Mucosa of descending colon (tissue), 3 donors: ENCODE data around the gene LMO7. TPM values are rescaled to one million over a fixed set of nuclear protein-coding genes. Genes with fewer than 3 reads are reported as not detected.

Source experiments
- ATAC-seq: fragments of 200-7000 bp; cut with Tn5 transposase; one replicate; pipeline ENCODE4 v1.9.1; 2020; ENCODE audit warnings: mild to moderate bottlenecking, moderate library complexity
- DNase-seq, 3 donors: peaks; one replicate each; pipeline ENCODE4 v3.0.0-alpha.2; 2020
- H3K36me3 ChIP-seq: fragments of 200-600 bp; one replicate; pipeline ENCODE4 v1.8.0; 2021; ENCODE audit warnings: low read depth, mild to moderate bottlenecking
- H3K4me1 ChIP-seq: fragments of 200-600 bp; one replicate; pipeline ENCODE4 v1.8.0; 2021; ENCODE audit warnings: low read depth, mild to moderate bottlenecking
- H3K4me3 ChIP-seq: fragments of 200-600 bp; one replicate; pipeline ENCODE4 v1.8.0; 2021; ENCODE audit warnings: mild to moderate bottlenecking
- H3K9me3 ChIP-seq: fragments of 200-600 bp; one replicate; pipeline ENCODE4 v1.8.0; 2021; ENCODE audit warnings: mild to moderate bottlenecking
- CTCF ChIP-seq: fragments of 200-600 bp; IDR thresholded peaks from one replicate; pipeline ENCODE4 v1.8.0; 2022; ENCODE audit warnings: antibody characterized with exemption, mild to moderate bottlenecking
- intact Hi-C, 2 donors: fragments of 100-400 bp; cut with DNase I in 1 of 2; cut with micrococcal nuclease in 1 of 2; formaldehyde crosslinking; loops; one replicate each; pipeline versions ENCODE4 v1.11.0 to v1.11.1; 2022; cut with DNase I, micrococcal nuclease
- total RNA-seq, 3 donors: library from RNA; stranded (reverse); fragmentation: NEBNext Ultra II Directional in 2 of 3; extraction: Animal tissue kit (Norgen Biotek cat#: 25700) in 2 of 3; gene quantifications; one replicate each; pipeline versions ENCODE4 v1.2.1 to v1.2.4, GENCODE V29; 2021 to 2023
- donor health status: DM: no; HTN: no; CAD: no; lungs with moderate emphysema.
- donor health status: DM: no; HTN: no; CAD: no.
- donor health status: DM: no; HTN: yes; CAD: no.

The LMO7 gene
- total RNA-seq, 3 donors from 2014 or later, result 127 to 243 (median 212) TPM

- Histone ChIP-seq H3K4me1 (no peaks in the 10 kb centered on the region), H3K36me3 (no peaks in the 10 kb centered on the region), H3K4me3 (peak overlapping the region; percentile 12), H3K9me3 (no peaks in the 10 kb centered on the region)
- intact Hi-C loops, result no loop called here
- TF ChIP-seq CTCF, result no peak
- DNase-seq (peak; percentile 54 to 83 (median 56)), ATAC-seq (peak; percentile 89)
Measured at GRCh38 chr13:75760131-75761021, 124.2 kb downstream of the LMO7 start.

- Histone ChIP-seq H3K4me3 (peak overlapping the region; percentile 12), H3K9me3 (no peaks in the 10 kb centered on the region), H3K4me1 (no peaks in the 10 kb centered on the region), H3K36me3 (no peaks in the 10 kb centered on the region)
- intact Hi-C loops, result no loop called here
- ATAC-seq (no peak), DNase-seq (no peak)
- TF ChIP-seq CTCF, result no peak
Measured at GRCh38 chr13:75761369-75761768, 125.2 kb downstream of the LMO7 start.

GRCh38 chr13:75762076-75762937 is 126.2 kb downstream of the LMO7 start:
- Histone ChIP-seq H3K36me3 (no peaks in the 10 kb centered on the region), H3K4me3 (no peak overlapping the region), H3K4me1 (no peaks in the 10 kb centered on the region), H3K9me3 (no peaks in the 10 kb centered on the region)
- no peak for TF ChIP-seq CTCF
- DNase-seq (peak in 1 of 3 donors; percentile 49), ATAC-seq (peak; percentile 26)
- intact Hi-C loops, result no loop called here

- ATAC-seq (no peak), DNase-seq (no peak)
- no peaks in the 10 kb centered on the region for H3K4me1 ChIP-seq
- H3K4me3 ChIP-seq, result no peak overlapping the region
- no peak for TF ChIP-seq CTCF
- no peaks in the 10 kb centered on the region for H3K36me3 ChIP-seq
- no peaks in the 10 kb centered on the region for H3K9me3 ChIP-seq
- intact Hi-C loops, result no loop called here
Measured at GRCh38 chr13:75762955-75763354, 126.8 kb downstream of the LMO7 start.

GRCh38 chr13:75763512-75763911 is 127.4 kb downstream of the LMO7 start:
- H3K4me1 ChIP-seq, result no peaks in the 10 kb centered on the region
- DNase-seq (no peak), ATAC-seq (no peak)
- no peak for TF ChIP-seq CTCF
- intact Hi-C loops, result no loop called here
- no peak overlapping the region for H3K4me3 ChIP-seq
- H3K9me3 ChIP-seq, result no peaks in the 10 kb centered on the region
- no peaks in the 10 kb centered on the region for H3K36me3 ChIP-seq
